Activated CD4-positive, alpha-beta T cell treated with anti-CD3 and anti-CD28 coated beads for 36 hours (primary cell): ENCODE results near the gene MAML3. TPM values are rescaled to one million over a fixed set of nuclear protein-coding genes. Genes with fewer than 3 reads are reported as not detected.

Source experiments
- ATAC-seq: fragments of 200-7000 bp; cut with Tn5 transposase; one replicate; pipeline ENCODE4 v1.10.0; 2021; ENCODE audit warnings: mild to moderate bottlenecking, moderate library complexity
- CTCF ChIA-PET: fragments of 350-600 bp; sonication (Branson Sonifier 250); formaldehyde crosslinking; loops from one replicate; lab custom pipeline; 2021; ENCODE audit warnings: antibody characterized with exemption; lab: Charles Lee
- POLR2A ChIA-PET: fragments of 350-600 bp; sonication (Branson Sonifier 250); formaldehyde crosslinking; loops from one replicate; lab custom pipeline; 2021; ENCODE audit warnings: antibody characterized with exemption, inconsistent platforms; lab: Charles Lee
- DNase-seq: peaks from one replicate; pipeline ENCODE4 v3.0.0-alpha.2; 2020
- H3K27ac Mint-ChIP-seq: one replicate; pipeline ENCODE4 v1.8.0; 2021; ENCODE audit warnings: mixed read lengths
- H3K27me3 Mint-ChIP-seq: one replicate; pipeline ENCODE4 v1.8.0; 2021; ENCODE audit warnings: mixed read lengths
- H3K36me3 Mint-ChIP-seq: one replicate; pipeline ENCODE4 v1.8.0; 2021; ENCODE audit warnings: low read depth, mixed read lengths
- H3K4me1 Mint-ChIP-seq: one replicate; pipeline ENCODE4 v1.8.0; 2021; ENCODE audit warnings: mixed read lengths
- H3K4me3 Mint-ChIP-seq: one replicate; pipeline ENCODE4 v1.8.0; 2021; ENCODE audit warnings: mild to moderate bottlenecking, moderate library complexity, mixed read lengths
- H3K9me3 Mint-ChIP-seq: one replicate; pipeline ENCODE4 v1.8.0; 2021; ENCODE audit warnings: low read depth, mixed read lengths
- intact Hi-C, 2 experiments: fragments of 100-400 bp; cut with DNase I in 1 of 2; cut with micrococcal nuclease in 1 of 2; formaldehyde crosslinking; loops; one replicate each; pipeline versions ENCODE4 v1.14.2 to v1.15.1; 2022 to 2024; cut with DNase I, micrococcal nuclease
- total RNA-seq, 2 experiments: library from RNA; stranded (reverse); gene quantifications; one replicate each; pipeline ENCODE4 v1.2.3, GENCODE V29; 2021

MAML3 gene
- total RNA-seq, 2 experiments from 2014 or later, result 1.6 to 1.9 TPM

DNA sequence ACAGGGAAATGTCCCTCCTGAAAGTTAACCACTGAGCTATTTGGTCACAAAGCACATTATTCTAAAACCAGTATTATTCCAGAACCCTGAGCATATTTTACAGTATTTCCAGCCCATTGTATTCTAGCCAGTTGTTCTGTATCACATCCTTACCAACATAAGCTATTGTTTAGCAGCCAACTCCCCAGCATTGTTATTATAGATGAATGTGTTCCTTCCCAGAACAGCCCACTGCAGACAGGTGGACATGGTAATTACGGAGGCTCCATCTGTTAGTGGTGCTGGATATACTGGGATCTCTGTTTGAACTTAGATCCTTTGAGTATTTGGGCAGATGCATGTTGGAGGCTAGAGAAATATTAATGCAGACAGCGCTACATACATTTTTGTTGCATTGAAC, 362.3 kb downstream of the MAML3 start:
- no peak for DNase-seq
- intact Hi-C loops, result no loop called here
- ATAC-seq, result no peak
- H3K4me1 Mint-ChIP-seq, result no peaks in the 10 kb centered on the region
- peaks cover 2% of the 10 kb centered on the region for H3K27me3 Mint-ChIP-seq
- CTCF ChIA-PET, result interaction anchor here (1.0 kb wide), 1 partner anchor 53 kb away, joined by 3 read pairs; no protein-coding TSS in a partner anchor
- POLR2A ChIA-PET, result interaction anchor here (0.6 kb wide), 1 partner anchor 300 kb away, joined by 3 read pairs; no protein-coding TSS in a partner anchor
- H3K9me3 Mint-ChIP-seq, result no peaks in the 10 kb centered on the region
- no peak overlapping the region for H3K27ac Mint-ChIP-seq
- H3K36me3 Mint-ChIP-seq, result no peaks in the 10 kb centered on the region
- no peak overlapping the region for H3K4me3 Mint-ChIP-seq

DNA sequence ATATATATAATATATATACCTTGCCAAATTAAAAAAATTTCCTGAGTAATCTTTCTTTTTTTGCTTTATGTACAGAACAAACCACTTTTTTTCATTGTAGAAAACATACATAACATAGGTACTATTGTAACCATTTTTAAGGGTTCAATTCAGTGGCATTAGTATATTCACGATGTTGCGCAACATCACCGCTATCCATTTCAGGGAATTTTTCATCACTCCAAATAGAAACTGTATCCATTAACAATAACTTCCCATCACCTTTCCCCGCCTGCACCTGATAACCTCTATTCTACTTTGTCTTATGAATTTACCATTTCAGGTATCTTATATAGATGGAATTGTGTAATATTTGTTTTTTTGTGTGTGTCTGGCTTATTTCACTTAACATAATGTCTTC, 363.7 kb downstream of the MAML3 start:
- ATAC-seq (no peak), DNase-seq (no peak)
- Mint-ChIP-seq H3K4me1 (no peaks in the 10 kb centered on the region), H3K36me3 (no peaks in the 10 kb centered on the region), H3K27me3 (peaks cover 2% of the 10 kb centered on the region), H3K27ac (no peak overlapping the region), H3K4me3 (no peak overlapping the region), H3K9me3 (no peaks in the 10 kb centered on the region)
- POLR2A ChIA-PET, result no interaction called here
- intact Hi-C loops, result no loop called here
- CTCF ChIA-PET, result no interaction called here

DNA sequence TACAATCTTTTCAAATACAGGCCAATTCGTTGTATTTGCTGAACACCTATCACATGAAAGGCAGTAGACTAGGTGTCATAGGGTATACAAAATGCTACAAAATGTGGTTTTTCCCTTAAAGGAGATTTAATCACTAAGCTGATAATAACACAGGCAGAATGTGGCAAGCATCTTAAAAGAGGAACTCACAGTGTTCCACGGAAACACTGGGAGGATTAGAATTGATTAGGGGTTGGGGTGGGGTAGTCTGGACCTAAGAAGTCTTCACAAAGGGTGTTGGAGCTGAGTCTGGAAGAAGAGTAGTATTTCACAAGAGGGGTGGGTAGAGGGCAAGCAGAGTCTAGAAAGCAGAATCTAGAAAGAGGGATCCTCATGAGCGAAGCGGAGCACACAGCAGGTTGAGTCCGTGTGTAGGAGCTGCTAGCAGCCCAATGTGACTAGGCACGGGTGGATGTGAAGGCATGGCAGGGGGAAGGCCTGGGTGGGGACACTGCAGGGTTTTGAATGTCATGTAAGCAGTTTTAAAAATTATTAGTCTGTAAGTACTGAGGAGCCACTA, 364.8 kb downstream of the MAML3 start:
- Mint-ChIP-seq H3K27me3 (peaks cover 2% of the 10 kb centered on the region), H3K4me1 (no peaks in the 10 kb centered on the region), H3K4me3 (no peak overlapping the region), H3K27ac (no peak overlapping the region), H3K9me3 (no peaks in the 10 kb centered on the region), H3K36me3 (no peaks in the 10 kb centered on the region)
- ATAC-seq (no peak), DNase-seq (no peak)
- ChIA-PET CTCF (interaction anchor here (0.6 kb wide), 1 partner anchor 314 kb away, joined by 3 read pairs; no protein-coding TSS in a partner anchor), POLR2A (no interaction called here)
- intact Hi-C loops, result no loop called here

DNA sequence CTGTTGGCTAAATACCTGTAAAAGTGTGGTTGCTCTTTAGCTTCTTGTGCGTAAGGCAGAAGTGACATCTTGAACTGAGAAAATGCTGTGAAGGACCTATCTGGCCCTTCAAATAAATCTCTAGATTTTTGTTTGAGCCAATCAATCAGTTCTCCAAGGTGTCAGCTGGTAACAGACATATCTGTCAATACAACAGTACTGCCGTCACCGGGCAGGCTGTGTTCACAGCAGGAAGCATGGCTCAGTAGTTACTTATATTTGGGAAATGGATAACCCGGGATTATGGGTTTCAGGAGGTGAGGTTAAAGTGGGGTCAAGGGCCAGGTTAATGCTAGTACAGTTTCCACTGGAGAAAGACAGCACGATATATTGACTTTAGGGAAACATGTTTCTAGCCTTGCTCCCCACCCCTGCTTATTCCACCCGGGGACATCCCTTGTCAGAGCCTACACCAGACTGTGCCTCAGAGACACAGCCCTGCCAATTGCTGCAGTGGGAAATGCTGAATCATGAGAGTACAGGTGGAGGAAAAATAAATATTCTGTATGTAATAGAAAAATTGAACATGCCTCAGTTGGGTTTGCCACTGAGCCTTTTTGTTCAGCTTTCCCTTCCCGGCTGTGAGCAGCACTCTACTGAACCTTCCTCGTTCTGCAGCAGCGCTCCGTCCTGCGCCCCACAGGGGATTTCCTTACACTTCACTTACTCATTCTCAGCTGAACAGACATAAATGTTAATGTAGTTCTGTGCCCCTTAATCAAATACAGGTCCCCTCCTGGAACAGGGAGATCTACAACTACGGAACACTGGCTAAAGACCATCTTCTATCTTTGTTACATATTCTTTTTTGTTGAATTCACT, 367.3 kb downstream of the MAML3 start:
- H3K9me3 Mint-ChIP-seq, result no peaks in the 10 kb centered on the region
- no peak overlapping the region for H3K4me3 Mint-ChIP-seq
- ATAC-seq (no peak), DNase-seq (no peak)
- POLR2A ChIA-PET, result no interaction called here
- peaks cover 2% of the 10 kb centered on the region for H3K27me3 Mint-ChIP-seq
- CTCF ChIA-PET, result interaction anchor here (0.8 to 1.8 kb wide), 2 partner anchors 14 to 21 kb away, joined by 3 to 5 read pairs; no protein-coding TSS in a partner anchor
- H3K27ac Mint-ChIP-seq, result no peak overlapping the region
- no peaks in the 10 kb centered on the region for H3K36me3 Mint-ChIP-seq
- intact Hi-C loops, result no loop called here
- no peaks in the 10 kb centered on the region for H3K4me1 Mint-ChIP-seq

DNA sequence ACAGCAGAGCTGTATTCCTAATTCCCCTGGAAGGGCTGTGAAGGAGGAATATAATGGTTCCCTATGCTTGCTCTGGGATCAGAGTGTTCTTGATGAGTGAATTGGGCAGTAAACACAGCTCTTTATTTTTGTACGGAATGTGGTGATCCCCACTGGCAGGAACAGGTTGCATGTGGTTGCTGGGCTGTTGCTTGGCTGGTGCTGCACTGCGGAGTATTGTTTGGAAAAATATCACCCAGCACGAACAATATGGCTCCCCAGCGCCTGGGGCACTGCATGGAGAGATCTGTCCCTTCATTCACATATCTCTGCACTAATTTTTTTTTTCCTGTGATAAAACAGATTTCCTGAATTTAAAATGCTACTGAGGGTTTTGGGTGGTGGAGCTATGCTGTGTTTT, 368.6 kb downstream of the MAML3 start:
- Mint-ChIP-seq H3K4me3 (no peak overlapping the region), H3K27ac (no peak overlapping the region), H3K36me3 (no peaks in the 10 kb centered on the region), H3K4me1 (no peaks in the 10 kb centered on the region), H3K27me3 (peaks cover under 1% of the 10 kb centered on the region), H3K9me3 (no peaks in the 10 kb centered on the region)
- ChIA-PET POLR2A (interaction anchor here (0.6 kb wide), 1 partner anchor 8 kb away, joined by 5 read pairs; no protein-coding TSS in a partner anchor), CTCF (interaction anchor here (0.7 to 0.8 kb wide), 2 partner anchors 22 to 120 kb away, joined by 3 read pairs; no protein-coding TSS in a partner anchor)
- ATAC-seq (no peak), DNase-seq (no peak)
- intact Hi-C loops, result no loop called here

DNA sequence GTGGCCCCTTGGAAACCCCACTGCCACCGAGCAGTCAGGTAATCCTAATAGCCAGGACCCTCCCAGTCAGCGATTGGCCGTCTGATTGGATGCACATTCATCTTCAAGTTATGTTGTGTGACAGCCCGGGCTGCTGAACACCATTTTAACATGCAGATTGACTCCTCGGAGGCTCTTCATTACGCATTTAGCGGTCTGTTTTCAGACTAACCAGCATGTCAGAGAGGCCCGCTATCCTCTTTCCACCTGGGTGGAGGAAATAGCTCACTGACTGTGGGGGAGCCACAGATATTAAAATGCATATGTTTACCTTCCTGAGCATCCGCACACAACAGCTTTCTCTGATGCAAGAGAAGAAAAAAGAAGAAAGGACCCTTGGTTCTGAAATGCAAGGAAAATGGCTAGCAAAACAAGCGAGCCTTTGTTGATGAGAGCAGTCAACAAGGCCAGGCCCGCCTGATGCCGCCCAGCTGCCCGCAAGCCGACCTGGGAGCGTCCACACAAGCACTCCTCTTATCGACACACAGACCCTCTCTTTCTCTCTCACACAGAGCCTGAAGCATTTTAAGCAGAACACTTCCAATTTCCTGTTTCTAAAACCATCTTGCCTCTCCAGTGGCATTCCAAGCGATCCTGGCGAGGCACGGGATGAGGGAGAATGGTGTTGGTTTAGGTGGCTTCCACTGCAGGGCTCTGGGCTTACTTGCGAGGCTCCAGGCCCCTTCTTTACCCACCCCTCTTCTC, 370.1 kb downstream of the MAML3 start:
- CTCF ChIA-PET, result no interaction called here
- DNase-seq, result no peak
- no peaks in the 10 kb centered on the region for H3K4me1 Mint-ChIP-seq
- no peaks in the 10 kb centered on the region for H3K27me3 Mint-ChIP-seq
- intact Hi-C loops, result no loop called here
- POLR2A ChIA-PET, result no interaction called here
- no peak overlapping the region for H3K27ac Mint-ChIP-seq
- no peaks in the 10 kb centered on the region for H3K36me3 Mint-ChIP-seq
- no peaks in the 10 kb centered on the region for H3K9me3 Mint-ChIP-seq
- ATAC-seq, result no peak
- H3K4me3 Mint-ChIP-seq, result no peak overlapping the region

DNA sequence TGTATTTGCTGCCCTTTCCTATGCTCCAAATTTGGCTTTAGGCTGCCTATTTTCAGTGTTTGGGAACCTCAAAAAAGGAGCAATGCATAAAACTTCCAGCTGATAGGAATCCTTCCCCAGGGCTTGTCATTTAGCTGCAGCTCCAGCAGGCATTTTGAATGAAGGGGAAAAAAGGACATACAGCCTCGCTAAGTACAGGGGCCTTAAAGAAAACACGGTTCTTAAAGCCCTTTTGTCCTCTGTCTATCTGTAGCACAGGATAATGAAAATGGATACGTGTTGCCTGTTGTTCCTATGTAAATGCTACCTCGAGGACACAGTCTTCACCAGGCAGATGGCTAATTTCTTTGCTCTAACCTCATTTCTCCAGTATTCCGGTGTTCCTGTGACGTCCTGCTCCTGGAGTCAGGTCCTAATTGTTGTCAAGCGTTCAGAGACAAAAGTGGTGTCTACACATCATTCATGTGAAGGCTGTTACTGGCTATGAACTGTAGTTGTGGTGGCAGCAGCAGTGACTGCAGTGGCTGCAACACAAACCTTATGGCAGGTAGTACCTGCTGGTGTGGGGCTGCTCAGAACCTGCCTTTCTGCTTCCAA, 371.0 kb downstream of the MAML3 start:
- Mint-ChIP-seq H3K9me3 (no peaks in the 10 kb centered on the region), H3K27me3 (no peaks in the 10 kb centered on the region), H3K27ac (no peak overlapping the region), H3K4me3 (no peak overlapping the region), H3K36me3 (no peaks in the 10 kb centered on the region), H3K4me1 (no peaks in the 10 kb centered on the region)
- ATAC-seq (no peak), DNase-seq (no peak)
- POLR2A ChIA-PET, result no interaction called here
- intact Hi-C loops, result no loop called here
- CTCF ChIA-PET, result no interaction called here

DNA sequence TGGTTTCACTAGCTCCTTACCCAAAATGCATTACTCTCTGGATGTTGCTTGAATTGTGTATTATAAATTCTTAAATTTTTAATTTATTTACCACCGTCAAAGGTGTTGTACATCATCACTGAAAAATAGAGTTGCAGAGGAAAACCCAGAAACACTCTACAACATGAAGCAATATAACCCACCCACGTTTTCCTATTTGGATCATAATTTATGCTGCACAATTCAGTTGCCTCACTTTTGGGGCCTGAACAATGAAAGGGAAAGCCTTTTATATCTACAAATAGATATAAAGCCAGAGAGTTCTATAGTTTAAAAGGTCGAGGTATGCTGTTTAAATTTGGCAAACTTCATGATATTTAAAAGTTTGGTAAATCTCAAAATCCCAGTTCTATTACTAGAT, 372.9 kb downstream of the MAML3 start:
- DNase-seq (no peak), ATAC-seq (no peak)
- Mint-ChIP-seq H3K4me1 (no peaks in the 10 kb centered on the region), H3K9me3 (no peaks in the 10 kb centered on the region), H3K27ac (no peak overlapping the region), H3K27me3 (no peaks in the 10 kb centered on the region), H3K4me3 (no peak overlapping the region), H3K36me3 (no peaks in the 10 kb centered on the region)
- intact Hi-C loops, result no loop called here
- POLR2A ChIA-PET, result no interaction called here
- CTCF ChIA-PET, result no interaction called here

DNA sequence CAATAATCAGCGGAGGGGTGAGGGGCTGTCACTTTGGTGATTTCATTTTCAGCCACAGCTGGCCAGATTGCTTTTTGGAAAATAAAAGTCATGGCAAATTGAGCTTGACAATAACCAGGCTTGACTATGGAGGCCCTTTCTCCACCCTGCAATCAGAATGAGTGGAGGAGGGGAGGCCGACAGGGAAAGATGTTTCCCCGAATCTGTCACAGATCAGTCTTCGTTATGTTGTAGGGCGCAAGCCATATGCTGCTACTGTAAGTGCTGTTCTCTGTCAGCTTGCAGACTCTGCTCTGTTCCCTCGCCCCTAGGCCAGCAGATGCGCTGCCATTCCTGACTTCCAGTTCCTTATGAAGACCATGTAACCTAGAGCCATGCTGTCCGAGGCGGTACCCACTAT, 374.3 kb downstream of the MAML3 start:
- H3K27me3 Mint-ChIP-seq, result no peaks in the 10 kb centered on the region
- intact Hi-C loops, result no loop called here

DNA sequence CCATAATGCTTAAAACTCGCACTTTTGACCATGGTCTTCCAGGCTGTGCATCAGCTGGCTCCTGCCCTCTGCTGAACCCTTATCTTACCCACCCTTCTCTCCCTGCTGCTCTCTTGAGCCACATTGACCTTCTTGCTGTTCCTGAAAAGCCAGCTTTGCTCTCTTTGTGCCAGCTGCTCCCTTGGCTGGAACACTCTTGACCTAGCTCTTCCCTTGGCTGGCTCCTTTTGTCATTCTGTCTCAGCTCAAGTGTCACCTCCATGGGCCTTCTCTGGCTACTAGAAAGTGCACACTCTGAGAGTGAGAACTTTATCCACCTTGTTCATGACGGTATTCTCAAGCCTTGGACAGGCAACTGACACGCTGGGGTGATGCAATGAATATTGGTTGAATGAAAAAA, 376.2 kb downstream of the MAML3 start:
- ChIA-PET CTCF (no interaction called here), POLR2A (interaction anchor here (0.7 kb wide), 1 partner anchor 8 kb away, joined by 5 read pairs; no protein-coding TSS in a partner anchor)
- no peak overlapping the region for H3K27ac Mint-ChIP-seq
- H3K4me1 Mint-ChIP-seq, result no peaks in the 10 kb centered on the region
- DNase-seq, result no peak
- H3K27me3 Mint-ChIP-seq, result no peaks in the 10 kb centered on the region
- ATAC-seq, result no peak
- H3K36me3 Mint-ChIP-seq, result no peaks in the 10 kb centered on the region
- no peaks in the 10 kb centered on the region for H3K9me3 Mint-ChIP-seq
- intact Hi-C loops, result no loop called here
- H3K4me3 Mint-ChIP-seq, result no peak overlapping the region

More for the DNA sequence above, 374.3 kb downstream of the MAML3 start:
- no peaks in the 10 kb centered on the region for H3K36me3 Mint-ChIP-seq
- no peaks in the 10 kb centered on the region for H3K4me1 Mint-ChIP-seq
- DNase-seq (no peak), ATAC-seq (no peak)
- ChIA-PET POLR2A (no interaction called here), CTCF (no interaction called here)
- H3K9me3 Mint-ChIP-seq, result no peaks in the 10 kb centered on the region
- no peak overlapping the region for H3K27ac Mint-ChIP-seq
- no peak overlapping the region for H3K4me3 Mint-ChIP-seq

DNA sequence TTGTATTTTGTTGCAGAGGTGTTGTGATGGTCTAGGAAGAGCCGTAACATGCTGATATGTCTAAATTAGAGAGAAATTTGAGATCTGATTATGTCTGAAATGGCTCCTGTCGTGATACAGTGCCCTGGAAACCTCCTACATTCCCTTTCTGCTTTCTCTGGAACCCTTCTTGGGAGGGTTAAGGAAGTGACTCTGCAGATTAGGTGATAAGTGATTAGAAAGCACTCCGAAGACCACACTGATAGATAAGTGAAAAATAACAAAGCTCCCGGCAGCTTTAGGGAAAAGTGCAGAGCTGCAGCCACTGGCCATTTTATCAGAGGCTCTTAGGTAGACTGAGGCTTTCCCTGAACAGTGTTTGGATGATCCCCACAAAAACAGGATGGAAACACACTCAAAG, 377.7 kb downstream of the MAML3 start:
- Mint-ChIP-seq H3K4me3 (no peak overlapping the region), H3K27ac (no peak overlapping the region), H3K36me3 (no peaks in the 10 kb centered on the region), H3K27me3 (no peaks in the 10 kb centered on the region), H3K4me1 (no peaks in the 10 kb centered on the region), H3K9me3 (no peaks in the 10 kb centered on the region)
- intact Hi-C loops, result no loop called here
- ChIA-PET POLR2A (no interaction called here), CTCF (interaction anchor here (0.6 kb wide), 1 partner anchor 116 kb away, joined by 3 read pairs; no protein-coding TSS in a partner anchor)
- no peak for ATAC-seq
- no peak for DNase-seq
